ENCODE measurements around the gene DCTN4.

DCTN4 gene

DNA sequence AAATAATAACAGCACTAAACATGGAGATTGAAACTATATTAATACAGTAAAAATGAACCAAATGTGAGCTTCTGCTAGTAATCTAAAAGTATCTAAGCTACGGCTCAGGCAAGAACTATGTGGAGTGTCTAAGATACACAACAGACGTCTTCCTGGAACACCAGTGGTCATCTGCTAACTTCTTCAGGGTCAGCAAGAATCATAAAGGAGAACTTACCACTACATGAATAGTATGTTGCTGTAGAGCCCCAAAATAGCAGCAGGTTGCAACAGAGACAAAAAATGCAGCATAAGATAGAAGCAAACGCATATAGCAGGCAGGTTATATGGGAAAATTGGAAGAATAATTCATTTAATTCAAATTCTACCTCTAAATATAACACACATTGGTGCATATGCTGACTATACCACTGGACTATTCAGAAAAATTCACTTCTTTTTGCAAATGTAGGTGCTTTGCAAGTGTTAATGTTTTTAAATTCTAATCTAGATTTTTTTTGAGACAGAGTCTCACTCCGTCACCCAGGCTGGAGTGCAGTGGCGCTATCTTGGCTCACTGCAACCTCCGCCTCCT, 27.1 kb downstream of the DCTN4 start:
- DNase-seq (ENCODE audit: insufficient read length, low spot score) (no peak), FAIRE-seq (no peak)
- TF ChIP-seq, protein P1, sequence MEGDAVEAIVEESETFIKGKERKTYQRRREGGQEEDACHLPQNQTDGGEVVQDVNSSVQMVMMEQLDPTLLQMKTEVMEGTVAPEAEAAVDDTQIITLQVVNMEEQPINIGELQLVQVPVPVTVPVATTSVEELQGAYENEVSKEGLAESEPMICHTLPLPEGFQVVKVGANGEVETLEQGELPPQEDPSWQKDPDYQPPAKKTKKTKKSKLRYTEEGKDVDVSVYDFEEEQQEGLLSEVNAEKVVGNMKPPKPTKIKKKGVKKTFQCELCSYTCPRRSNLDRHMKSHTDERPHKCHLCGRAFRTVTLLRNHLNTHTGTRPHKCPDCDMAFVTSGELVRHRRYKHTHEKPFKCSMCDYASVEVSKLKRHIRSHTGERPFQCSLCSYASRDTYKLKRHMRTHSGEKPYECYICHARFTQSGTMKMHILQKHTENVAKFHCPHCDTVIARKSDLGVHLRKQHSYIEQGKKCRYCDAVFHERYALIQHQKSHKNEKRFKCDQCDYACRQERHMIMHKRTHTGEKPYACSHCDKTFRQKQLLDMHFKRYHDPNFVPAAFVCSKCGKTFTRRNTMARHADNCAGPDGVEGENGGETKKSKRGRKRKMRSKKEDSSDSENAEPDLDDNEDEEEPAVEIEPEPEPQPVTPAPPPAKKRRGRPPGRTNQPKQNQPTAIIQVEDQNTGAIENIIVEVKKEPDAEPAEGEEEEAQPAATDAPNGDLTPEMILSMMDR (IDR thresholded peaks at IDR 0.05; ENCODE audit: insufficient read depth, missing control alignments) = no peak

DNA sequence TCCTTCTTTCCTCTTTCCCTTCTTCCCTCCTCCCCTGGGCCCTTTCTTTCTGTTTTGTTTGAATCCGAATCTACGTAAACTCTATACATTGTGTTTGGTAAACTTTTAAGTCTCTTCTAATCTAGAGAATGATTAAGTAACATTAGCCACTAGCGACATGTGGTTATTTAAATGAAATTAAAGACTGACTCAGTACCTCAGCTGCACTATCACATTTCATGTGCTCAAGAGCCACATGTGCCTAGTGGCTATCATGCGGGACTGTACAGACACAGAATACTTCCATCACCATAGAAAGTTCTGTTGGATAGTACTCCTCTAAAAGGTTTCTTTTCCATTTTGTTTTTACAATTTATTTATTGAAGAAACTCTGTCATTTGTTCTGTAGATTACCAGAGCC, 29.0 kb downstream of the DCTN4 start:
- FAIRE-seq = no peak

DNA sequence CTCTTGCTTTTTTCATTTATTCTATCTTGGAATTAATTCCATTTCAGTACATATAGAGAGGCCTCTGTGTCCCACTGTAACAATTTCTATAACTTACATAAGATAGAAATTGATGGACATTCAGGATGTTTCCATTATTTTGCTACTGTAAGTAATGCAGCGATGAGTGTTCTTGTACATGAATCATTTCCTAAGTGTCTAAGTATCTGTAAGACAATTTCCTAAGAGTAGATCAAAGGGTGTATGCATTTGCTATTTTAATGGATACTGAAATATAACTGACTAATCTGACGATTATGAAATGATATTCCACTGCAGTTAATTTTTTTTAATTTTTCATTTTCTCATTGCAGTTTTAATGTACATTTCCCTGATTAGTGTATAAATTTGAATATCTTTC, 35.0 kb downstream of the DCTN4 start:
- TF ChIP-seq, protein P1 (IDR thresholded peaks at IDR 0.05; ENCODE audit: insufficient read depth, missing control alignments) = no peak
- no peak for DNase-seq (ENCODE audit: insufficient read length, low spot score)
- FAIRE-seq = no peak

More for the DNA sequence above, 29.0 kb downstream of the DCTN4 start:
- DNase-seq (ENCODE audit: insufficient read length, low spot score) = no peak
- TF ChIP-seq, protein P1 (IDR thresholded peaks at IDR 0.05; ENCODE audit: insufficient read depth, missing control alignments) = no peak

DNA sequence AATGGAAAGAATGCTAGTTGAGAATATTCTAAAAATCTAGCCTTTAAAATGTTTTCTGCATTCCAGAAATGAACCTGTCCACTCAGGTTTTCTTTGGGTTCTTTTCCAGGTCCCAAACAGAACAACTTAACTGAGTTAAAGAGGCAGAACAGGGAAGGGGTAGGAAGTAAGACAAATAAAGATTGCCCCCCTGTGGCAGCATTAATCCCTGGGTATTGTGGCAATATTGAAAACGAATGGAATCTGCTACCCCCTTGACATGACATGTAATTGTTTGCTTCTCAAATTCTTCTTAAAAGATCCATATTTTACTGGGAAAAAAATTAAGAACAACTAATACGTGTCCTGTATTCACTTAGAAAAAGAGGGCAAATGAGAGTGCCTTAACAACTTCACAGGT, 48.7 kb downstream of the DCTN4 start:
- DNase-seq (ENCODE audit: insufficient read length, low spot score) = no peak
- no peak for FAIRE-seq
- TF ChIP-seq, protein P1 (IDR thresholded peaks at IDR 0.05; ENCODE audit: insufficient read depth, missing control alignments) = peak; percentile 19

DNA sequence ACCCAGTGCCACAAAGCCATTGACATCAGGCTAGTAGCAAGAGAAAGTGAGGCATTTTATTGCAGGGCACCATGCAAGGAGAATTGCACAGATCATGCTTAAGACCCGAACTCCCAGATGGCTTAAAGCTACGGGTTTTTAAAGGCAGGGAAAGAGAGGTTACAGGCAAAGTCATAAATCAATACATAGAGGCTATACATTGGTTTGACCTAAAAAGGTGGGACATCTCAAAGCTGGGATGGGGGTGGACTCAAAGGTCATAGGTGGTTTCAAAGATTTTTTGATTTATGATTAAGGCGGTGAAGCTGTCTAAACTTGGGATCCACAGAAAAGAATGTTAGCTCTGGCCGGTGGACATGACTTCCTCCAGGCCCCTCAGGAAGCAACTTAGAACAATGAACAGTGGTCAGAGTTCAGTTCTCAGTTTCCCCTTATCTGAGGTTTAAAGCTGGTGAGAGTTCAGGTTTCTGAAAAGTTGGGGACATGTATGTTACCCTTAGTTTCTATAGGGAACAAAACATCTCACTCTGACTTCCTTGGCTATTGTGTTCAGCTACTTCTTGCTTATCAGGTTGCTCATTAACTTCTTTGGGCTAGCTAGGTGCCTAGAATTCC, 51.9 kb downstream of the DCTN4 start:
- TF ChIP-seq, protein P1 (IDR thresholded peaks at IDR 0.05; ENCODE audit: insufficient read depth, missing control alignments) = no peak
- FAIRE-seq (no peak), DNase-seq (ENCODE audit: insufficient read length, low spot score) (no peak)

DNA sequence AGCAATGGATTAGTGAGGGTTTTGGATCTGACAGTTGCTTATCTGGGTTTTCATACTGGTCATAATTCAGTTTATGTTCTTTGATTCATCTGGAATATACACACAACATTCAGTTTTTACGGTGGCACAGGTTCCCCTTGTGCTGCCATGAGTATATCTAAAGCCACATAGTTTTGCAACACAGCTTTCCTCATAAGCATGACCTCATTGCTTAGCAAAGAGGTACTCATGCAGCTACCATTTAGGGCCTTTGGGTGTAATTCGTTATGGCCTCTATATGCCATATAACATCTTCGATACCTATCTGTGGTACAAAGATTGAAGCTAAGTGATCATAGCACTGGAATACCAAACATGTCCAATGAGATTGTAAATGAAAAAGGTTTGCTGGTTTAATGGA, 55.1 kb downstream of the DCTN4 start:
- TF ChIP-seq, protein P1 (IDR thresholded peaks at IDR 0.05; ENCODE audit: insufficient read depth, missing control alignments) = no peak
- FAIRE-seq (no peak), DNase-seq (ENCODE audit: insufficient read length, low spot score) (no peak)

DNA sequence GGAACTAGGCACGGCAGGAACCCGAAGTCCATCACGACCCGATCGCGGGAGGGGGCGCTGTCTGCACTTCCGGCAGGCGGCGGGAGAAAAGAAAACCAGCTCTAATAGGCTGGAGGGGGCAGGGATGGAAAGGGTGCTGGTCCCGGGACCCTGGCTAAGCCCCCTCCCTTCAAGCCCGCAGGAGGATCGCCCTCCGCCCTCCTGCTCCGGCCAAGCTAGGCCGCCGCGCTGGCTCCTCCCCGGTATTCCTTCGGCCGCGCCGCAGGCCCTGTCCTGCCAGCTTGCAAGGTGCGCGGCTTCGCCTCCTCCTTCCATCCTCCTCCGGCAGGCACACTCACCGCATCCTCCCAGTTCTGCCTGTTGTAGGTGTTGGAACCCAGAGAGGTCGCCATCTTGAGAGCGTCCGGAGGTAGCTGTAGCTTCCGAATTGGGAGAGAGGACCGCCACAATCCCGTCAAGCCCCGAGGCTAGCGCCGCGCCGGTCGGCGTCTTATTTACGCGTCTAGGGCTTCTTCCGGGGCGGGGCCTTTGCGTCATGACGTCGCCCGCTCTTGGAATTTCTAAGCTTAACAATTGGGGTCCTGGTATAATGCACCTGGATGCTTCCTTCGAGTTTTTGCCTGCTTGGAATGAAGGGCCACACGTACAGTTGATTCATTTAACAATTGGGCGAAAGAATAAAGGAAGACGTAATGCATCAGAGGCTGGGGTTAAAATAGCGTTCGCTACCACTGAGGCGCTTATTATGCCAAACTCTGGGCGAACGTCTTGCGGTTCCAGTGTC, 58.0 kb downstream of the DCTN4 start, which contains the start of gene RBM22:
Gene RBM22, minus strand, starts transcription at position 469 of the 784 bp plus-strand sequence. Its CDS starts 77 bp downstream, at position 392.
- TF ChIP-seq, protein P1 (IDR thresholded peaks at IDR 0.05; ENCODE audit: insufficient read depth, missing control alignments) = peak; percentile 33
- FAIRE-seq (no peak), DNase-seq (ENCODE audit: insufficient read length, low spot score) (peak; percentile 34)

Measured in D721Med (cell line).